ENCODE data around the gene RANBP10.

Gene RANBP10

DNA sequence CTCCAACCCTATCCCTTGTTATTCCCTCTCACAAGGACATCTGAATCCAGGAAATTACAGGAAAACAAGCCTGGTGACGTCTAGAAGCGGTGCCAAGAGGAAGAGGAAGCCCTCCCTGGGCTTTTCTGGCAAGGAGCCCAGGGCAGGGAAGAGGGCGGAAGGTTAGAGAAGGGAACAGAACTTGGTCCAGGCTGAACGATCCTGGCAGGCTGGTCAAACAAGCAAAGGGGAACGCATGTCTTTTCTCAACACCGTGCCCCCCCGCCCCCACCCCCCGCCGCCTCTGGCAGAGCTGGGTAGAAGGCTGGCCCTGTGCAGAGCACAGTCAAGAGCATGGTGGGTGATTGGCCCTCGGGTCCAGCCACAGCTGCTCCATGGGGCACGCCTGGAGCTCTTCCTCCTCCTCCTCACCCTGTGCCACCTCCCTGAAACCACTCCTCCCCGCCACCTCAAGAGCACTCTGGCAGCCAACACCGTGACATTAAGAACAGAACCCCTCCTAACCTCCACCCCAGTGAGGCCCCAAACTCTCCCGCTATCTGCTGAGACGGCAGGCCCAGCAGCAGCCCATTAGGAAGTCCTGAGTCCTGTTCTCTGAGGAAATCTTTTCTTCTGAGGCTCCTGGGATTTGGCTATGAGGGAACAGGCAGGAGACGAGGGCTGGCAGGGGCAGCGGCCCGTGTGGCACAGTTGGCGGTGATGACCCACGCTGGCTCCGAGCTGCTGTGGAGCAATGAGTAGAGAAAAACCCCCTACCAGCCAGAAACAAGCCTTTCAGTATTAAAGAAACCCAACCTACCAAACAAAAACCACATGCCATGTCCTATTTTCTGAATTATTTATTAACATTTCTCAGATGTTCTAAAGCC lies 132.4 kb downstream of the RANBP10 start:
- no peak for DNase-seq

Data from NCI-H510A (cell line).